Measurements from ENCODE around the gene PCGF1.
"Not testable (repeated sequence)": the region's sequence is repeated elsewhere in the genome, so short reads cannot be mapped to it uniquely, and the experiment has no call there.

Gene PCGF1

DNA sequence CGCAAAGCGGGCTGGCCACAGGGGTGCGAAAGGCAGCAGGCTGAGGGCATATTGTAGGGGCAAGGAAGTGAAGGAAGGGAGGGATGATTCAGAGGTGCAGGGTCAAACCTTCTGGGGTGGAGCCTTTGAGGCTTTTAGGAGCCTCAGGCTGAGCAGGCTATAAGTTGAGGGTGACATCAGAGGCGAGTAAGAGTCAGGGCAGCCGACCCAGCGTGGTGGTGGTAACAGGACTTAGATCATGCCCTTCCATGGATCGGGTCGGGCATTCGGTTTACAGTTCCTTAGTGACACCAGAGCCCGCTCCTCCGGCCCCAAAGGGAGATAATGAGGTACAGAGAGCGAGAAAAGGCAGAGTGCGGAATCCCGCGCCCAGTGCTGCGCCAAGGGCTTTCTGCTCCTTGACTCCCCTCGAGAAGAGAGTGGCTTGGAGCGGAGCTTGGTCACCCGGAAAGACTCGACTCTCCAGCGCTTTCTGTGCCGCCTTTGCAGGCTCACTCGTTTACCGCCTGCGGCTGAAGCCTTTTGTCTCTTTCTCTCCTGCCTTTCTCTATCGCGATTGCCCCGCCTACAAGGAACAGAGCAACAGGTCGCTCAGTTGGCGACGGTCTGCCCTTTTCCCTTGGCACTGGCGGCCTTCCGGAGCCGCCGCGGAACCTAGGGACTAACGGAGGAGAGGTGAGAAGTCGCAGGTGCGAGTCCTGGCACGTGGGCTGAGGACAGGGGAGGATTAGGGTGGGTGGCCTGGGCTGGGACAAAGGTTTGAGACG, 8.8 kb downstream of the PCGF1 start:
- DNase-seq: no peak

DNA sequence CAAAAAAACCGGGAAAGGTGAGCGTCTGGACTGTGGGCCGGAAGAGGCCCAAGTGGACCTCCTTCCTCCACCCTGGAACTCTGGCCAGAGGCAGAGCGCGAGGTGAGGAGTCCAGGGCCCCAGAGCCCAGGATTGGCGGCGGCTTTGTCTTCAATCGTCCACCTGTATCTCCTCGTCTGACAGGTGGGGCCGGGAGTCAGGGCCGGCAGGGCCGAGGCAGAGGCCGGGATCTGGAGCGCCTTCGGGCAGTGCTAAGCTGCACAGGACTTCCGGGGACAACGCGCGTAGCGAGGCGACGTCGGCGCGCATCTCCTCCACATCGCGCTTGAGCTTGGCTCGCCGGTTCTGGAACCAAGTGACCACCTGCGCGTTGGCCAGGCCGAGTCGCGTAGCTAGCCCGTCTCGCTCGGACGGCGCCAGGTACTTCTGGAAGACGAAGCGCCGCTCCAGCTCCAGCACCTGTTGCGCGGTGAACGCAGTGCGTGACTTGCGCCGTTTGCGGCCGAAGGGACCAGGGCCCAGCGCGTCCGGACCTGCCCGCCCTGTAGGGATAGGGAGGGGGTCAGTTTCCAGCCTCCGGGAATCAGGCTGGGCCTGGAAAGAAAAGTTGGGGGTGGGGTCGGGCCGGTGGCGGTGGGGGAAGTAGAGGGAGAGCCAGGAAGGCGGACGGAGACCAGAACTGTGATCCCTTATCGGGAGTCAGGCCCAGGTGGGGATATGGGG, 9.6 kb downstream of the PCGF1 start:
- no peak for DNase-seq

DNA sequence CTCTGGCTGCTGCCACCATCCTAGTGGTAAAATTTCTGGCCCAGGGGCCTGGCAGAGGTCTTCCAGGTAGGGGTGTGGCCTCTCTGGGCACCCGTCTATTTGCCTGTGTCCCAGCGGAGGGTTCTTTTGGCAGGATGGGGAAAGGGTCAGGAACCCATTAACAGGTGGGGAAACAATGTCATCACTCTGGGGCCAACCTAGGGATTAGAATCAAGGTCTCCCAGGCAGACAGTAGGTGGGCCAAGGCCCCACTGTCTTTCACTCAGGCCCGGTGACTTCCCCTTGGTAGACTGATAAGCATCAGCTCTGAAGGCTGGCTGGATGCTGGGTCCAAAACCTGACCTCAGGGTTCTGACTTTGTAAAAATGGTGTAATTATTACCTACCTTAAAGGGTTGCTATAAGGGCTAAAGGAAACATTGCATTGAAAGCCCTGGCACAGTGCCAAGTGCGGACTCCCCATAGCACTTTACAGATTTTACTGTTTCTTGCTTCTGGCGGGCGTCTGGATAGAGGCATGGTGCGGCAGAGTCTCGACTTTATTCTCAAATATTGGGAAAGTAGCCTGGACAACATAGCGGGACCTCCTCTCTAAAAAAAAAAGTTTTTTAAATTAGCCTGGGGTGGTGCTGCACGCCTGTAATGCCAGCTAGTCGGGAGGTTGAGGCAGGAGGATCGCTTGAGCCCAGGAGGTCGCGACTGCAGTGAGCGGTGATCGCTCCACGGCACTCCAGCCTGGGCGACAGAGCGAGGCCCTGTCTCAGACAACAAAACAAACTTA, 10.3 kb downstream of the PCGF1 start:
- DNase-seq: no peak

DNA sequence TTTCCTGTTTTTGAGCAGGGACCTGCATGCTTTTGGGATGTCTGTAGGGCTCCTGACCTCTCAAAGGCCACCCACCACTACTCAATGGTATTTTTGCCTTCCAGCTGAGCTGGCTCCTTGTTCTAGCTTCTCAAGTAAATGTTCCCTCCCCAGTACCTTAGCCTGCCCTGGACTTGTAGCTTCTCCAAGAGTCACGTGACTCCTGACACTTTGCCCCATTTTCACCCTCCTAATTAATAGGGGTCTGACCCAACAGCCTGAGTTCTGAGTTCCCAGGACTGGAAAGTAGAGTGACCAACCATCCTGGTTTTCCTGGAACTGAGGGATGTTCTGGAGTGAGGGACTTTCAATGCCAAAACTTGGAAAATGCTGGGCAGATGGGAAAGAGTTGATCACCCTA, 12.1 kb downstream of the PCGF1 start:
- DNase-seq: no peak

DNA sequence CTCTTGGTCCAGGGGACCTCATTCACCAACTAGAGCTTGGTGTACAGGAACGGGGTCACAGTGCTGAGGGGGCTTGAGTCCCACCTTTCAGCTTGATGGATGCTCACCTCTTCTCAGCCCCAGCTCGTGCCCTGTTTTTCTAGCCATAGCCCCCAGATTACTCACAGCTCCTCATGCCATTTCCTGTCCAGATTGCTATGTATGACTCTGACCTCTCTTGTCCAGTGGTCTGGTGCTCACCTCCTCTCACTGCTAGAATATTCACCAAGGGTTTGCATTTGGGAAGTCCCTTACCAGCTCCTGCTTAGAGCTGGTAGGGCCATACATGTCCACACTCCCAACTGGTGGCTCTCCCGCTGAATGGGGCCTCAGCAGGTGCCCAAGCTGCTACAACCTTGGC, 13.9 kb downstream of the PCGF1 start:
- DNase-seq: no peak

DNA sequence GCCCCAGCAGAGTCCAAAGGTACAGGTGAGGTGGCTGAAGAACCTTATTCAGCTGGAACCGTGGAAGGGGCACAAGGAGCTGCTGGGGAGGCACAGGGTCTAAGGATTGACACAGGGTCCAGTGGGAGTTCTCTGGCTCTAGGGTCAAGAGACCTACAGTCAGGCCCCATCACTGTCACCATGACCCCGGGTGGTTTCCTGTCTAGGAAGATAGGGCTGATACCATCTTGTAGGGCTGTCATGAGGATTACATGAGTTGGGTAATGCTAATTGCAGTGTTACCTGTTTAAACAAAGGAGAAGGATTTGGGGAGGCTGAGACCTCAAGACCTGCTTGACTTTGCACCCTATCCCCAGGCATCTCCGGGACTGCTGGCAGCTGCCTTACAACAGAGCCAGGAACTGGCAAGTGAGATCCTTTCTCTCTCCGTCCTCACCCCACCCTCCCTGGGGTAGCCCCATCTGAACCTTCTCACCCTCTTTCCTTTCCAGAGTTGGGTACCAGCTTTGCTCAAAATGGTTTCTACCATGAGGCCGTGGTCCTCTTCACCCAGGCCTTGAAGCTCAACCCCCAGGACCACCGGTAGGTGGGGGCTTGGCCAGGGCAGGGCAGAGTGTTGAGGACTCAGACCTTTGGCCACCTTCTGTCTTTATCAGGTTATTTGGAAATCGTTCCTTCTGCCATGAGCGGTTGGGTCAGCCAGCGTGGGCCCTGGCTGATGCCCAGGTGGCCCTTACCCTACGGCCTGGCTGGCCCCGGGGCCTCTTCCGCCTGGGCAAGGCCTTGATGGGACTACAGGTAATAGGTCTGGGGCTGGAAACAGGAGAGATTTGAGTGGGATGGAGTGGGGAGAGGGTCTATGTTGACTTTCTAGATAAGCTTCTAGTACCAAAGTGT, 15.6 kb downstream of the PCGF1 start:
- no peak for DNase-seq

DNA sequence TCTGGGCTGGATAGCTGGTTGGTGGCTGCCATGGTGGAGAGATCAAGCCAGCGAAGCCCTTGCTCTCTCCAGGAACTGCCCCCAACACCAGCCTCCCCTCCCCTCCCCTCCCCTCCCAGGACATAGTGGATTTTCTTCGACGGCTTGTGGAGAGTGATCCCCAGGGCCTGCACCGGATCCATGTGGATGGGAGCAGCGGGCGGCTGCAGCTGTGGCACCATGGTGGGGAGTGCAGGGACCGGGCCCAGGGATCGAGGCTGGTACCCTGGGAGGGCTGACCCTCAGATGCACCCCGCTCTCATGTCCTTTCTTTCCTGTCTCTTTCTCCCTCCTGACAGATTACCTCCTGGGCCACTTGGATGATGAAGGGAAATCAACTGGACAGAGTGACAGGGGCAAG, 17.6 kb downstream of the PCGF1 start:
- no peak for DNase-seq

DNA sequence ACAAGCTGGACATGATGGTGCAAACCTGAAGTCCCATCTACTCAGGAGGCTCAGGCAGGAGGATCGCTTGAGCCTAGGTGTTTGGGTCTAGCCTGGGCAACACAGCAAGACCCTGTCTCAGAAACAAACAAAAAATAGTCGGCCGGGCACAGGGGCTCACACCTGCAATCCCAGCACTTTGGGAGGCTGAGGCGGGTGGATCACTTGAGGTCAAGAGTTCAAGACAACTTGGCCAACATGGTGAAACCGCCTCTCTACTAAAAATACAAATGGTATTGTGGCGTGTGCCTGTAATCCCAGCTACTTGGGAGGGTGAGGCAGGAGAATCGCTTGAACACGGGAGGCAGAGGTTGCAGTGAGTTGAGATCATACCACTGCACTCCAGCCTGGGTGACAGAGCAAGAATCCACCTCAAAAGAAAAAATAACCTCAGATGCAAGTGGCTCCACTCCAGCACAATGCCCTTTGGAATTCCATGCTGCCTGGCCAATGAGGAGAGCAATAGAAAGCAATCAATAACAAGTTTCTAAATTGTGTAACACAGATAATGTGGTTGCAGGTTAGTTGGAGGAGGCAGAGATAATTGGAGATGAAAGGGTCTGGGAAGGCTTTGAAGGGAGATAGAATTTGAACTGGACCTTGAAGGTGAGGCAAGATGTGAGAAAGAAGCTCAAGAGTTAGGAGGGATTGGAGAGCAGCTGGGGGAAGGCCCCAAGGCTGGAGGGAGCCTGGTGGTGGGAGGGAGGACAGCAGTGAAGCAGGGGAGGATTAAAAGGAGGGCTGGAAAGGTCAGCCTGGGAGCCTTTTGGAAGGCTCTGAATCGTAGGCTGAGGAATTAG, 18.6 kb downstream of the PCGF1 start:
- no peak for DNase-seq

DNA sequence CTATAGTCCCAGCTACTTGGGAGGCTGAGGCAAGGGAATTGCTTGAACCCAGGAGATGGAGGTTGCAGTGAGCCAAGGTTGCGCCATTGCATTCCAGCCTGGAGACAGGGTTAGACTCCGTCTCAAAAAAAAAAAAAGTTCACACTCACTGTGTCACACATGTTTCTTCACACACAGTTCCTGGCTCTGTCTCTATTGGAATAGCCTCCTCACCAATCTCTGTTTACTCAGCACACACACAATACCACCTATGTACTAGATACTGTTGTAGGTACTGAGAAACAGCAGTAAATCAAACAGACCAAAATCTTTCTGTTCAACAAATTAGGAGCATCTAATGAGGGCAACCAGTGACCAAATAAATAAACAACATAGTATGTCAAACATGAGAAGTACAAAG, 21.4 kb downstream of the PCGF1 start:
- DNase-seq: no peak

DNA sequence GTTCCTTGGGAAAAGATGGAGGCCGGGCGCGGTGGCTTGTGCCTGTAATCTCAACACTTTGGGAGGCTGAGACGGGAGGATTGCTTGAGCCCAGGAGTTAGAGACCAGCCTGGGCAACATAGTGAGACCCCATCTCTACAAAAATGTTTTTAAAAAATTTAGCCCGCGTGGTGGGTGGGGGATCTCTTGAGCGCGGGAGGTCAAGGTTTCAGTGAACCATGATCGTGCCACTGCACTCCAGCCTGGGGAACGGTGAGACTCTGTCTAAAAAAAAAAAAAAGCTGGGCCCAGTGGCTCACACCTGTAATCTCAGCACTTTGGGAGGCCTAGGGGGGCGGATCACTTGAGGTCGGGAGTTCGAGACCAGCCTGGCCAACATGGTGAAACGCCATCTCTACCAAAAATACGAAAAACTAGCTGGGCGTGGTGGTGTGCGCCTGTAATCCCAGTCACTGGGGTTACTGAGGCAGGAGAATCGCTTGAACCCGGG, 23.8 kb downstream of the PCGF1 start:
- not testable (repeated sequence) for DNase-seq

DNA sequence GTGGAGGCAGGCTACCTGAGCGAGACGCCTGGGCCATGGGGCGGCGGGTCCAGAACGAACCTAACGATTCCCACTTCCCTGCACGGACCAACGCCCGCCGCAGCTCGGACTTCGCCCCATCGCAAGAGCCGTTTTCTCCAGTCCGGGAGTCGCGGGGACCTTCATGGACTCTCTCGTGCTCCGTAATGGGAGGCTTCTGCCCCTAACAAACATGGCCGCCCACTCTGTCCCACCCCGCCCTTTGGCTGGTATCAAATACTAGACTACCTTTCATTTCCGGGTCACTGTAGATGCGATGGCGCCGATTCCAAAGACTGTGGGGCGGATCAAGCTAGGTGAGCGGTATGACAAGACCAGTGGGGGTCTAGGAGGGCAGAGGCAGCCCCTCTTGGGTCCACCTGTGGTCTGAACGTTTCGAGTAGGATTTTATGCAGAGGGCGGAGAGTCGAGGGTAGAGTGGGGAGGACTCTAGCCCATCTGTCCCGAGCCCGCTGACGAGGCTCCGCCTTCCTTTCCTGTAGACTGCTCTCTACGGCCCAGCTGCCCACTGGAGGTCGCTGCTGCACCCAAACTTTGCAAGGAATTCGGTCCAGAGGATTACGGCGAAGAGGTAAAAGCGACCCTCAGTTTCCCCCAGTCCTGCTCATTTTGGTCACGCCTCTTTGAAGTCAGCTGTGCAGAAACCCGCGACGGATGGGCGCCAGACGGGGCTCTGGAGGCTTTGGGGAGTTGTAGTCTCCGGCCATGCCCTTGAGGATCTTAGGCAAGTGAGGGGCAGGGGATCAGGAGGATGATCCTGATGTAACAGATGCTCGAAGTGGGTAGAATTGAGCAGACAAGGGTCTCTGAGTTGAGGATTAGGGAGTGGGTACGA, 24.5 kb downstream of the PCGF1 start, which contains the start of the genes CCDC142 and TTC31:
TSS of gene CCDC142 (minus strand) at position 198 of the 874 bp plus-strand sequence. CDS start at position 37, 161 bp downstream.
TSS of gene TTC31 (plus strand) at position 281 of the 874 bp plus-strand sequence. CDS start at position 296, 15 bp downstream.
- peak; percentile 82 to 97 for DNase-seq

DNA sequence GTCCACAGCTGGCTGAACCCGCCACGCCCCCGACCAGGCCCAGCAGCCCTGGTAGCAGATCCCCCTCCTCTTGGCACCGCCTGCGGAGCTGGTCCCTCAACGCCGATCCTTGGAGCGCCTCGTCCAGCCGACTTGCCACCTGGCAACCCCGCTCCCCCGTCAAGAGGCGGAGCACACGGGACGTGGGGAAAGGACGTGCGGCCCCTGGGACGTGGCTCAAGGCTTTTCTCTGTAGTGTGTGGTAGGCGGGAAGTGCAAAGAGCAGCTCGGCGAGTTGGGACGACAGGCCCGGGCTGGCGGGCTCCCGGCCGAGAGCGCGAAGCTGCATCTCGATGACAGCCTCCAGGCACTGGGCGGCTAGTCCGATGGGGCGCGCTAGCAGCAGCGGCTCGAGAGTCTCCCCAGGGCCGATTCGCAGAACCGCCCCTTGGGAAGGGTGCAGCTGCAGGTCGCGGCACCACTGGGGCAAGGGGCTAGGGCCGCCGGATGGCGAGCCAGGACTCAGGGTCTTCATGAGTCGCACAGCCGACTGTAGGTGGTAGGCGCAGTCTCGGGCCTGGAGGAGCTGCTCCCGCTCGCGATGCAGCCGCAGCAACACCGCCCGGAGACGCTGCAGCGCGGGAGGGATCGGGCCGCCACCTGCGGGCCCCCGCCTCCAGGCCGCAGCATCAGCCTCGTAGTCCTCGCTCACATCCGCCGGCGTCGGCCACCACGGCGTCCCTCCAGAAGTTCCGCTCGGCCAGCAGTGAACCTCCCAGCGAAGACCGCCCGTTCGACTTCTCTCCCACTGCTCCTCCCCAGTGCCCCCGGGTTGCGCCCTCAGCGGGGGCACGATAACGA, 25.3 kb downstream of the PCGF1 start:
- DNase-seq: peak in 1 of 2 experiments; percentile 72

DNA sequence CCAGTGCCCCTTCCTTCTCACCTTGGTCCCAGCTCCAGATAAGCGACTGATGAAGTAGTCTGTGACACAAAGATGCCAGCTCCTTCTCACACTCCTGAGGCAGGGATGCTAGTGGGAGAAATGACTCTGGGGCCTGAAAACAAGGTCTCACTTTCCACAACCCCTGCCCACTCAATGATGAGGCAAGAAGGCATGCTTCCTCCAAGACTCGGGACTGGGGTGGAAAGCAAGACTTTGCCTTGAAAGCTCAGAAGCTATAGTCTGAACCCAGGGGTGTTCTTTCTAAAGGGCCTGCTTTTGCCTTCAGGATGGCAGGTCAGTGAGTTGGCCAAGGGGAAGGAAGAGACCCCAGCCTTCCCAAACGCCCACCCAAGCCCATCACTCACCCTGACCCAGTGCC, 26.1 kb downstream of the PCGF1 start:
- no peak for DNase-seq

DNA sequence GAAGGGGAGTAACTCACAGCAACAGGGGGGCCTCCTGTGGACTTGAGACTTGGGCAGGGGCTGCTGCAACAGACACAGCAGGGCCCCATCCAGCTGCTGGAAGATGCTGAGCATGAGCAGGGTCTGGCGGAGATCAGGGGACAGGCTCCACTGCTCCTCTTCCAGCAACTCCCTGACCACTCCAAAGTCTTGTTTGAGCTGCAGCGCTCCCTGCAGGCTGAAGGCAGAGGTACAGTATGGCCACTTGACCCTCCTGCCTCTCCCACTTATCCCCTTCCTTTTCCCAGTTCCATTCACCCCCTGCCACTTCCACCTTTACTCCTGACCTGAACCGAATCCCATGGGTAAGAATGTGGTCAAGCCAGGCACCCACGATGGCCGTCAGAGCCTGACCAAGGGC, 32.6 kb downstream of the PCGF1 start:
- DNase-seq: no peak

DNA sequence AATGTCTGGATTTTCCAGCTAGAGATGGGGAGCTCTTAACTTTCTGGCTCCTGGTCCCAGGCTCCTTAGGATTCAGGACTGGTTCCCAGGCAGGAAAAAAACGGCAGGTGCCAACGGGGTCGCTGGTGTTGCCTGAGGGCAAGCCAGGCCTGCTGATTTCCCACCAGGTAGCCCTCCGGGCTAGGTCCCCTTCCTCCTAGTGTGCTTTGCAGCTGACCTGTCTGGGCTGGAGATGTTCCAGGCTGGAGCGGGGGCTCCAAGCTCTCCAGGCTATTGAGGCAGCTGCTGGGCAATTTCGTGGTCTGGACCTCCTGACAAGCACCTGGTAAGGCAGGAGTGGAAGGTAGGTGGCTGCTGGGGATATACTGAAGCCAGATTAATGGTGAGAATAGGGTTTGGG, 33.0 kb downstream of the PCGF1 start:
- DNase-seq: no peak

DNA sequence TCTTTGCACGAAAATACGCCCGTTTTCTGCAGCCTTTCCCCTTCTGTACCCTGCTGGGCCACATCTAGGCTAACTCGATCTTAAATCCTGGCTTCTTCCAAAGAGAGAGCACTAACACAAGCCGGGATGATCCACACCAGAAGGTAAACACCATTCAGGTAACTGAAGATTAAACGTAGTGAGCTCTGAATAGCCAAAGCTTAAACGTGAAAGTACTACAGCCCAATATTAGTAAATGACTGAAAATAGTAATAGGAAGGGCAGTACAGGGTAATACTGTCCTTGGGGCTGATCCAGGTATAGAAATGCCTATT, 34.6 kb downstream of the PCGF1 start:
- DNase-seq: no peak

DNA sequence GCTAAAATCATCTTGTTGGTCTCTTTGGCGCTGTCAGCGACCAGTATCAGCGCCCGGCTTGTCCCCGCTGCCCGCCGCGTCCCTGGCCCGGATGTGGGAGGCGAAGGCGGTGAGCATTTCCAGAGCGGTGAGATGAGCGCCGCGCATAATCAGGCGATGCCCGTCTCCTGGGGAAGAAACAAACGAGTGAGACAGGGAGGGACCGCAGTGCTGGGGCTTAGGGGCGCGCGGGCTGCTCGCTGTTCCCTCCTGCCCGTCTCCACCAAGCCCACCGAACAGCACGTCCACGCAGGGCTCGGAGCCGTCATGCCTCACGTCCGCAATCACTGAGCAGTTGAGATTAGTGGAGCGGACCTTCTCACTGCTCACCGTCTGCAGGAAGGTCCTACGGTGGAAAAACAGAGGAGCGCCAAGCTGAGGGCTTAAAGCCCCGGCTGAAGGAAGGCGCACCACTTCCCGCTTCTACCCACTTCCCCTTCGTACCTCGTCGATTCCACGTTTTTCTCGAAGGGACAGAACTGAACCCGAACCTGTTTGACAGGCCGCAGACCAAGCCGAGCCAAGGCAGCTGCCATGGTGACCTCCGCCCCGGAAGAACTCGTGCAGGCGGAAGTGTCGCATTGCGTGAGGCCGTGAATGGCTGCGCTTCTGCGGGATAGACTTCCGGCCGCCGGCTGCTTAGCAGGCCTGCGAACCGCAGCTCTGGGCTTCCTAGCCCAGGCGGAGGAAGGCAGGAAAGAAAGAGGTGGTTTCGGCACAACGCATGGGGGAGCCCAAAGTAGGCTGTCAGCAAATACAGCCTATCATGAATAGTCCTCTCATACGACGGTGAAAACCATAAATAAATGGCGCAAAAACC, 35.2 kb downstream of the PCGF1 start, which contains the start of gene MRPL53:
TSS of gene MRPL53 (minus strand) at position 595 of the 859 bp plus-strand sequence. CDS start at position 575, 20 bp downstream.
- DNase-seq: peak; percentile 86
